Endothelial cell of umbilical vein (primary cell): Measurements from ENCODE around the gene GSDMA. TPM values are rescaled to one million over a fixed set of nuclear protein-coding genes. Genes with fewer than 3 reads are reported as not detected.

Source experiments
- BruUV-seq: library from RNA; stranded (reverse); fragments of 400-500 nt; replicated peaks from 2 replicates; lab custom pipeline; 2021; lab: Mats Ljungman, UMichigan
- CTCF ChIA-PET: fragments of 300-600, 350-600 bp; sonication (Branson Sonifier 250); formaldehyde crosslinking; loops from one replicate; lab custom pipeline; 2021; ENCODE audit warnings: antibody characterized with exemption, inconsistent platforms; lab: Charles Lee
- POLR2A ChIA-PET: fragments of 300-600, 350-600 bp; sonication (Branson Sonifier 250); formaldehyde crosslinking; loops from one replicate; lab custom pipeline; 2021; ENCODE audit warnings: antibody characterized with exemption, inconsistent platforms; lab: Charles Lee
- DNase-seq: peaks from one replicate; pipeline ENCODE4 v3.0.0-alpha.2; 2011; ENCODE audit warnings: low read depth, low spot score
- FAIRE-seq: peaks from 2 replicates; lab custom pipeline; 2011; peaks lifted over from hg19 to GRCh38; lab: Jason Lieb, UNC
- H2AFZ ChIP-seq: 2 replicates; pipeline ENCODE4 v1.6.0; 2012; ENCODE audit warnings: low read depth, low read length, control low read depth, inconsistent platforms
- H3K27ac ChIP-seq: 2 replicates; pipeline ENCODE4 v1.5.1; 2011; ENCODE audit warnings: low read depth, mild to moderate bottlenecking, control low read depth, low read length, moderate library complexity; ENCODE audit not compliant: insufficient read depth
- H3K27me3 ChIP-seq, 2 experiments: 2 replicates each; pipeline versions ENCODE4 v1.6.0 to v1.6.1; 2011; ENCODE audit warnings: low read length in 2 of 2, mixed read lengths in 1 of 2; ENCODE audit not compliant: control insufficient read depth in 2 of 2, insufficient read depth in 2 of 2
- H3K36me3 ChIP-seq, 2 experiments: 2 replicates in 1 of 2; 3 replicates in 1 of 2; pipeline ENCODE4 v1.5.1; 2011; ENCODE audit warnings: low read length in 2 of 2, mild to moderate bottlenecking in 1 of 2, moderate library complexity in 1 of 2; ENCODE audit not compliant: control insufficient read depth in 2 of 2, insufficient read depth in 2 of 2; ENCODE audit errors: extremely low read depth in 1 of 2
- H3K4me1 ChIP-seq: 3 replicates; pipeline ENCODE4 v1.5.1; 2011; ENCODE audit warnings: mild to moderate bottlenecking, low read length; ENCODE audit not compliant: control insufficient read depth, insufficient read depth; ENCODE audit errors: extremely low read depth
- H3K4me2 ChIP-seq: 2 replicates; pipeline ENCODE4 v1.6.1; 2011; ENCODE audit warnings: low read length, control low read depth, mixed read lengths; ENCODE audit not compliant: insufficient read depth
- H3K4me3 ChIP-seq, 3 experiments: fragments of 200-600 bp in 1 of 3; sonication (generic), shearing (Covaris generic) in 1 of 3; replicated peaks in 1 of 3; 2 replicates each; pipeline ENCODE4 v1.5.1; 2011 to 2016; ENCODE audit warnings: control low read depth in 3 of 3, low read length in 3 of 3, mild to moderate bottlenecking in 2 of 3, inconsistent platforms in 1 of 3, low read depth in 1 of 3, moderate library complexity in 1 of 3; ENCODE audit not compliant: insufficient read depth in 1 of 3
- H3K79me2 ChIP-seq: 2 replicates; pipeline ENCODE4 v1.6.0; 2012; ENCODE audit warnings: low read length, inconsistent platforms; ENCODE audit not compliant: control insufficient read depth, insufficient read depth
- H3K9ac ChIP-seq: replicated peaks from 2 replicates; pipeline ENCODE3; 2011; ENCODE audit warnings: low read length, control low read depth; ENCODE audit not compliant: insufficient read depth; ENCODE audit errors: extremely low read depth
- H3K9me1 ChIP-seq: replicated peaks from 3 replicates; pipeline ENCODE4 v1.6.0; 2011; ENCODE audit warnings: mild to moderate bottlenecking, low read length; ENCODE audit not compliant: control insufficient read depth, insufficient read depth; ENCODE audit errors: extremely low read depth
- H3K9me3 ChIP-seq: replicated peaks from 2 replicates; pipeline ENCODE4 v1.5.1; 2012; ENCODE audit warnings: low read length, inconsistent platforms; ENCODE audit not compliant: control insufficient read depth, insufficient read depth
- H4K20me1 ChIP-seq: replicated peaks from 2 replicates; pipeline ENCODE3; 2011; ENCODE audit warnings: mild to moderate bottlenecking, low read length; ENCODE audit not compliant: control insufficient read depth, insufficient read depth; ENCODE audit errors: extremely low read depth
- EZH2 ChIP-seq: IDR thresholded peaks from 2 replicates; pipeline ENCODE4 v1.6.1; 2012; ENCODE audit warnings: borderline replicate concordance, low read depth, mild to moderate bottlenecking, moderate library complexity, low read length, inconsistent platforms; ENCODE audit not compliant: severe bottlenecking
- FOS ChIP-seq: IDR thresholded peaks from 2 replicates; pipeline ENCODE4 v1.6.1; 2011; ENCODE audit warnings: mild to moderate bottlenecking, low read length, moderate library complexity, borderline replicate concordance; ENCODE audit not compliant: insufficient read depth
- GATA2 ChIP-seq: IDR thresholded peaks from 2 replicates; pipeline ENCODE4 v1.7.0; 2011; ENCODE audit warnings: low read depth, mild to moderate bottlenecking, moderate library complexity, mixed read lengths, low read length; ENCODE audit not compliant: insufficient read length, insufficient read depth
- JUN ChIP-seq: IDR thresholded peaks from 2 replicates; pipeline ENCODE4 v1.6.1; 2011; ENCODE audit warnings: borderline replicate concordance, low read depth; ENCODE audit not compliant: insufficient read length, insufficient read depth
- MYC ChIP-seq: IDR thresholded peaks from one replicate; pipeline ENCODE4 v1.6.1; 2011; ENCODE audit warnings: mild to moderate bottlenecking, low read depth, low read length
- POLR2A ChIP-seq: IDR thresholded peaks from 2 replicates; pipeline ENCODE4 v1.6.1; 2012; ENCODE audit warnings: low read depth, mild to moderate bottlenecking, control low read depth, low read length
- POLR2AphosphoS5 ChIP-seq: IDR thresholded peaks from 2 replicates; pipeline ENCODE4 v1.6.1; 2012; ENCODE audit warnings: low read depth, mild to moderate bottlenecking, control low read depth, low read length, moderate library complexity; ENCODE audit not compliant: insufficient read depth
- dilution Hi-C: fragments of 300-500 bp; cut with MboI; formaldehyde crosslinking; loops from one replicate; pipeline ENCODE4 v1.15.0; 2019; ENCODE audit warnings: low sequenced_read_pairs; ENCODE audit not compliant: extremely low pct_ligation_motif_present
- intact Hi-C: fragments of 100-400 bp; cut with micrococcal nuclease; formaldehyde crosslinking; loops from one replicate; pipeline ENCODE4 v1.10.0; 2022
- polyA plus RNA-seq, 4 experiments: library from polyadenylated mRNA; depleted of rRNA in 3 of 4; stranded (reverse) in 3 of 4; unstranded in 1 of 4; fragments of >200 nt; gene quantifications; 2 replicates each; pipeline versions ENCODE4 v1.2.1 to v1.2.3, GENCODE V29; 2011 to 2012; ENCODE audit warnings: missing spikeins in 1 of 4
- total RNA-seq: library from RNA; stranded (reverse); gene quantifications from 2 replicates; pipeline ENCODE4 v1.2.3, GENCODE V29; 2021
- TF ChIP-seq, protein P1 (sequence below): IDR thresholded peaks from 2 replicates; pipeline ENCODE4 v1.6.1; 2011; ENCODE audit not compliant: insufficient read depth, insufficient read length
- TF ChIP-seq, protein P2 (sequence below), 2 donors: IDR thresholded peaks; 1 replicate in 1 of 2; 2 replicates in 1 of 2; pipeline ENCODE4 v1.5.1; 2011; ENCODE audit warnings: low read length in 2 of 2, mild to moderate bottlenecking in 2 of 2, moderate library complexity in 2 of 2, control low read depth in 1 of 2, inconsistent platforms in 1 of 2, low read depth in 1 of 2; ENCODE audit not compliant: insufficient read depth in 1 of 2; ENCODE audit errors: extremely low read depth in 1 of 2

The GSDMA gene
- total and polyA plus RNA-seq, 2 donors (not counting 3 experiments of a cell fraction or from before 2014, with no cell fraction given): not detected

- dilution Hi-C loops: no loop called here
- DNase-seq (no peak), FAIRE-seq (no peak)
- no peak overlapping the region for H2AFZ ChIP-seq
- no TSS peak for BruUV-seq
- no peaks in the 10 kb centered on the region for H3K27me3 ChIP-seq
- H4K20me1 ChIP-seq: no peaks in the 10 kb centered on the region
- H3K9me3 ChIP-seq: no peaks in the 10 kb centered on the region
- no peak overlapping the region for H3K4me2 ChIP-seq
- no peaks in the 10 kb centered on the region for H3K9me1 ChIP-seq
- H3K27ac ChIP-seq: no peak overlapping the region
- H3K36me3 ChIP-seq: peaks cover 13 to 55% of the 10 kb centered on the region in 2 experiments
- CTCF ChIA-PET: no interaction called here
- intact Hi-C loops: no loop called here
- TF ChIP-seq, protein P1, sequence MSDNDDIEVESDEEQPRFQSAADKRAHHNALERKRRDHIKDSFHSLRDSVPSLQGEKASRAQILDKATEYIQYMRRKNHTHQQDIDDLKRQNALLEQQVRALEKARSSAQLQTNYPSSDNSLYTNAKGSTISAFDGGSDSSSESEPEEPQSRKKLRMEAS: no peak
- no peak for TF ChIP-seq POLR2AphosphoS5
- TF ChIP-seq, protein P2, sequence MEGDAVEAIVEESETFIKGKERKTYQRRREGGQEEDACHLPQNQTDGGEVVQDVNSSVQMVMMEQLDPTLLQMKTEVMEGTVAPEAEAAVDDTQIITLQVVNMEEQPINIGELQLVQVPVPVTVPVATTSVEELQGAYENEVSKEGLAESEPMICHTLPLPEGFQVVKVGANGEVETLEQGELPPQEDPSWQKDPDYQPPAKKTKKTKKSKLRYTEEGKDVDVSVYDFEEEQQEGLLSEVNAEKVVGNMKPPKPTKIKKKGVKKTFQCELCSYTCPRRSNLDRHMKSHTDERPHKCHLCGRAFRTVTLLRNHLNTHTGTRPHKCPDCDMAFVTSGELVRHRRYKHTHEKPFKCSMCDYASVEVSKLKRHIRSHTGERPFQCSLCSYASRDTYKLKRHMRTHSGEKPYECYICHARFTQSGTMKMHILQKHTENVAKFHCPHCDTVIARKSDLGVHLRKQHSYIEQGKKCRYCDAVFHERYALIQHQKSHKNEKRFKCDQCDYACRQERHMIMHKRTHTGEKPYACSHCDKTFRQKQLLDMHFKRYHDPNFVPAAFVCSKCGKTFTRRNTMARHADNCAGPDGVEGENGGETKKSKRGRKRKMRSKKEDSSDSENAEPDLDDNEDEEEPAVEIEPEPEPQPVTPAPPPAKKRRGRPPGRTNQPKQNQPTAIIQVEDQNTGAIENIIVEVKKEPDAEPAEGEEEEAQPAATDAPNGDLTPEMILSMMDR (IDR thresholded peaks at IDR 0.05; ENCODE audit: extremely low read depth in 1 of 2, insufficient read depth in 1 of 2, low read depth in 1 of 2, low read length in 2 of 2): no peak
- TF ChIP-seq JUN: no peak
- TF ChIP-seq POLR2A: no peak
- no peak for TF ChIP-seq GATA2
- TF ChIP-seq FOS: no peak
- no peak for TF ChIP-seq EZH2
- TF ChIP-seq MYC: no peak
- POLR2A ChIA-PET: no interaction called here
- H3K4me3 ChIP-seq: no peak overlapping the region
- no peaks in the 10 kb centered on the region for H3K79me2 ChIP-seq
- no peak overlapping the region for H3K9ac ChIP-seq
- no peaks in the 10 kb centered on the region for H3K4me1 ChIP-seq
Observed at GRCh38 chr17:39995438-39995837, 32.6 kb downstream of the GSDMA start.
